Measurements from ENCODE around the gene CIART.

Gene CIART

GRCh38 chr1:150261367-150261766 lies 21.0 kb upstream of the CIART start:
- H3K36me3 ChIP-seq (ENCODE audit: insufficient read depth) = peaks cover 8% of the 10 kb centered on the region; the same call in 1 of the 2 replicates
- H3K4me1 ChIP-seq (ENCODE audit: low read depth, poor library complexity, severe bottlenecking) = peaks cover 1% of the 10 kb centered on the region
- TF ChIP-seq CTCF (conservative IDR thresholded peaks at IDR 0.05; ENCODE audit: low read depth, low read length) = no peak
- H3K9ac ChIP-seq = no peak overlapping the region
- H3K4me2 ChIP-seq = no peak overlapping the region
- H3K79me2 ChIP-seq (ENCODE audit: insufficient read depth, low read depth) = no peaks in the 10 kb centered on the region
- H4K20me1 ChIP-seq (ENCODE audit: insufficient read depth) = no peaks in the 10 kb centered on the region
- peaks cover 17% of the 10 kb centered on the region for H3K27me3 ChIP-seq (ENCODE audit: insufficient read depth, low read depth)
- H3K27ac ChIP-seq = no peak overlapping the region
- H2AFZ ChIP-seq (ENCODE audit: low read depth) = no peak overlapping the region
- no peak overlapping the region for H3K4me3 ChIP-seq (IDR thresholded peaks at IDR 0.05; ENCODE audit: insufficient read depth, low read depth, low read length)

- peaks cover 8% of the 10 kb centered on the region; the same call in 1 of the 2 replicates for H3K36me3 ChIP-seq (ENCODE audit: insufficient read depth)
- peaks cover 17% of the 10 kb centered on the region for H3K27me3 ChIP-seq (ENCODE audit: insufficient read depth, low read depth)
- no peaks in the 10 kb centered on the region for H4K20me1 ChIP-seq (ENCODE audit: insufficient read depth)
- H3K9ac ChIP-seq = no peak overlapping the region
- no peak for TF ChIP-seq CTCF (conservative IDR thresholded peaks at IDR 0.05; ENCODE audit: low read depth, low read length)
- no peak overlapping the region for H3K4me2 ChIP-seq
- peaks cover 11% of the 10 kb centered on the region for H3K79me2 ChIP-seq (ENCODE audit: insufficient read depth, low read depth)
- H2AFZ ChIP-seq (ENCODE audit: low read depth) = no peak overlapping the region
- H3K27ac ChIP-seq = no peak overlapping the region
- H3K4me1 ChIP-seq (ENCODE audit: low read depth, poor library complexity, severe bottlenecking) = peaks cover 9% of the 10 kb centered on the region
- no peak overlapping the region for H3K4me3 ChIP-seq (IDR thresholded peaks at IDR 0.05; ENCODE audit: insufficient read depth, low read depth, low read length)
Observed at GRCh38 chr1:150262388-150263320, 19.7 kb upstream of the CIART start.

GRCh38 chr1:150263549-150263948 lies 18.8 kb upstream of the CIART start:
- H4K20me1 ChIP-seq (ENCODE audit: insufficient read depth) = no peaks in the 10 kb centered on the region
- H3K4me3 ChIP-seq (IDR thresholded peaks at IDR 0.05; ENCODE audit: insufficient read depth, low read depth, low read length) = no peak overlapping the region
- TF ChIP-seq CTCF (conservative IDR thresholded peaks at IDR 0.05; ENCODE audit: low read depth, low read length) = no peak
- H3K4me2 ChIP-seq = no peak overlapping the region
- no peak overlapping the region for H3K9ac ChIP-seq
- H3K27ac ChIP-seq = no peak overlapping the region
- no peak overlapping the region for H2AFZ ChIP-seq (ENCODE audit: low read depth)
- H3K36me3 ChIP-seq (ENCODE audit: insufficient read depth) = peaks cover 8% of the 10 kb centered on the region; the same call in 1 of the 2 replicates
- peaks cover 10% of the 10 kb centered on the region; the same call in 1 of the 2 replicates for H3K27me3 ChIP-seq (ENCODE audit: insufficient read depth, low read depth)
- H3K4me1 ChIP-seq (ENCODE audit: low read depth, poor library complexity, severe bottlenecking) = peaks cover 12% of the 10 kb centered on the region
- peaks cover 20% of the 10 kb centered on the region for H3K79me2 ChIP-seq (ENCODE audit: insufficient read depth, low read depth)

- Histone ChIP-seq H3K9ac (peak overlapping the region; percentile 87), H2AFZ (ENCODE audit: low read depth) (peak overlapping the region; percentile 78), H4K20me1 (ENCODE audit: insufficient read depth) (no peaks in the 10 kb centered on the region), H3K36me3 (ENCODE audit: insufficient read depth) (peaks cover 8% of the 10 kb centered on the region; the same call in 1 of the 2 replicates), H3K4me1 (ENCODE audit: low read depth, poor library complexity, severe bottlenecking) (peaks cover 20% of the 10 kb centered on the region), H3K4me3 (IDR thresholded peaks at IDR 0.05; ENCODE audit: insufficient read depth, low read depth, low read length) (peak overlapping the region; percentile 99), H3K27ac (peak overlapping the region; percentile 73), H3K79me2 (ENCODE audit: insufficient read depth, low read depth) (peaks cover 22% of the 10 kb centered on the region), H3K4me2 (peak overlapping the region; percentile 99), H3K27me3 (ENCODE audit: insufficient read depth, low read depth) (no peaks in the 10 kb centered on the region)
- TF ChIP-seq CTCF (conservative IDR thresholded peaks at IDR 0.05; ENCODE audit: low read depth, low read length) = no peak
Observed at GRCh38 chr1:150267896-150268295, 14.5 kb upstream of the CIART start.

All from KMS-11 (cell line).